HEK293 (cell line): ENCODE results near the gene TMEM178A.

Source experiments
- CTCF ChIA-PET: fragments of 350-600 bp; formaldehyde crosslinking; extraction: SDS; loops from one replicate; lab custom pipeline; 2021; ENCODE audit warnings: antibody characterized with exemption; lab: Yijun Ruan, JAX
- POLR2A ChIA-PET: fragments of 300-600 bp; formaldehyde crosslinking; extraction: SDS; loops from one replicate; lab custom pipeline; 2020; ENCODE audit warnings: antibody characterized with exemption, inconsistent platforms; lab: Yijun Ruan, JAX
- H3K27ac ChIP-seq: fragments of 200-500 bp; sonication (Bioruptor generic); 2 replicates; pipeline ENCODE4 v1.5.1; 2014; ENCODE audit warnings: low read depth, low read length, control low read depth, inconsistent platforms; ENCODE audit errors: extremely low read depth
- H3K36me3 ChIP-seq, 2 experiments: fragments of 200-500 bp in 1 of 2; sonication (Bioruptor generic) in 1 of 2; 1 replicate in 1 of 2; 2 replicates in 1 of 2; pipeline ENCODE4 v1.5.1; 2014 to 2017; ENCODE audit warnings: inconsistent platforms in 2 of 2, low read length in 2 of 2; ENCODE audit not compliant: control insufficient read depth in 2 of 2, insufficient read depth in 1 of 2
- H3K4me1 ChIP-seq: fragments of 200-500 bp; sonication (Bioruptor generic); 2 replicates; pipeline ENCODE4 v1.5.1; 2014; ENCODE audit warnings: mild to moderate bottlenecking, low read length, inconsistent platforms; ENCODE audit not compliant: control insufficient read depth, insufficient read depth
- H3K4me3 ChIP-seq: 2 replicates; pipeline ENCODE4 v1.5.1; 2011; ENCODE audit warnings: low read depth, mild to moderate bottlenecking, control low read depth, low read length, moderate library complexity
- H3K9me3 ChIP-seq: fragments of 200-500 bp; sonication (Bioruptor generic); 2 replicates; pipeline ENCODE4 v1.5.1; 2014; ENCODE audit warnings: low read depth, low read length, inconsistent platforms; ENCODE audit not compliant: control insufficient read depth, insufficient read depth
- GLI2 ChIP-seq: fragments of 450-650 bp; formaldehyde crosslinking; IDR thresholded peaks from 2 replicates; pipeline ENCODE4; 2017; ENCODE audit warnings: missing biosample characterization, missing genetic modification characterization, low read depth, borderline replicate concordance
- GLI4 ChIP-seq: fragments of 450-650 bp; formaldehyde crosslinking; IDR thresholded peaks from 2 replicates; pipeline ENCODE4 v1.5.1; 2016; ENCODE audit warnings: missing biosample characterization, missing genetic modification characterization
- KLF8 ChIP-seq: fragments of 450-650 bp; formaldehyde crosslinking; IDR thresholded peaks from 2 replicates; pipeline ENCODE4 v1.5.1; 2016; ENCODE audit warnings: missing biosample characterization, missing genetic modification characterization
- SP3 ChIP-seq: fragments of 450-650 bp; formaldehyde crosslinking; IDR thresholded peaks from 2 replicates; pipeline ENCODE4 v1.5.1; 2016; ENCODE audit warnings: missing biosample characterization, missing genetic modification characterization
- SP7 ChIP-seq: fragments of 450-650 bp; formaldehyde crosslinking; IDR thresholded peaks from 2 replicates; pipeline ENCODE4 v1.5.1; 2016; ENCODE audit warnings: missing biosample characterization, missing genetic modification characterization
- WT1 ChIP-seq: fragments of 450-650 bp; formaldehyde crosslinking; IDR thresholded peaks from 2 replicates; pipeline ENCODE4 v1.5.1; 2016; ENCODE audit warnings: missing biosample characterization, missing genetic modification characterization
- YY1 ChIP-seq: fragments of 450-650 bp; formaldehyde crosslinking; IDR thresholded peaks from 2 replicates; pipeline ENCODE4 v1.5.1; 2018; ENCODE audit warnings: missing biosample characterization, missing genetic modification characterization
- YY2 ChIP-seq: fragments of 450-650 bp; formaldehyde crosslinking; IDR thresholded peaks from 2 replicates; pipeline ENCODE4 v1.5.1; 2016; ENCODE audit warnings: missing biosample characterization, missing genetic modification characterization
- ZBTB11 ChIP-seq: fragments of 450-650 bp; formaldehyde crosslinking; conservative IDR thresholded peaks from 2 replicates; pipeline ENCODE4 v1.5.1; 2016; ENCODE audit warnings: low read depth, missing biosample characterization, missing genetic modification characterization
- ZBTB26 ChIP-seq: fragments of 450-650 bp; formaldehyde crosslinking; optimal IDR thresholded peaks from 2 replicates; pipeline ENCODE3; 2016; ENCODE audit warnings: missing biosample characterization, mild to moderate bottlenecking, missing genetic modification characterization
- ZBTB7A ChIP-seq: fragments of 450-650 bp; formaldehyde crosslinking; IDR thresholded peaks from 2 replicates; pipeline ENCODE4 v1.5.1; 2016; ENCODE audit warnings: low read depth, missing biosample characterization, missing genetic modification characterization
- ZNF132 ChIP-seq: fragments of 450-650 bp; formaldehyde crosslinking; IDR thresholded peaks from 2 replicates; pipeline ENCODE4 v1.5.1; 2017; ENCODE audit warnings: missing biosample characterization, missing genetic modification characterization, borderline replicate concordance
- ZNF324 ChIP-seq: fragments of 450-650 bp; formaldehyde crosslinking; IDR thresholded peaks from 2 replicates; pipeline ENCODE4 v1.5.1; 2016; ENCODE audit warnings: missing biosample characterization, missing genetic modification characterization
- ZNF501 ChIP-seq: fragments of 450-650 bp; formaldehyde crosslinking; IDR thresholded peaks from 2 replicates; pipeline ENCODE4 v1.5.1; 2016; ENCODE audit warnings: missing biosample characterization, missing genetic modification characterization
- ZNF585B ChIP-seq: fragments of 450-650 bp; formaldehyde crosslinking; IDR thresholded peaks from 2 replicates; pipeline ENCODE4 v1.5.1; 2016; ENCODE audit warnings: missing biosample characterization, missing genetic modification characterization
- ZNF645 ChIP-seq: fragments of 450-650 bp; formaldehyde crosslinking; IDR thresholded peaks from 2 replicates; pipeline ENCODE4; 2016; ENCODE audit warnings: missing biosample characterization, missing genetic modification characterization
- ZNF654 ChIP-seq: fragments of 450-650 bp; formaldehyde crosslinking; IDR thresholded peaks from 2 replicates; pipeline ENCODE4 v1.5.1; 2016; ENCODE audit warnings: low read depth, missing biosample characterization, missing genetic modification characterization
- ZSCAN30 ChIP-seq: fragments of 450-650 bp; IDR thresholded peaks from 2 replicates; pipeline ENCODE4 v1.5.1; 2018; ENCODE audit warnings: missing biosample characterization, mild to moderate bottlenecking, missing genetic modification characterization, moderate library complexity
- ZSCAN4 ChIP-seq: fragments of 450-650 bp; formaldehyde crosslinking; IDR thresholded peaks from 2 replicates; pipeline ENCODE4 v1.5.1; 2017; ENCODE audit warnings: missing biosample characterization, missing genetic modification characterization
- ZSCAN5A ChIP-seq: fragments of 450-650 bp; formaldehyde crosslinking; IDR thresholded peaks from 2 replicates; pipeline ENCODE4 v1.5.1; 2016; ENCODE audit warnings: missing biosample characterization, missing genetic modification characterization
- TF ChIP-seq, protein P1 (sequence below): fragments of 450-650 bp; formaldehyde crosslinking; IDR thresholded peaks from 2 replicates; pipeline ENCODE4 v1.5.1; 2016; ENCODE audit warnings: missing biosample characterization, missing genetic modification characterization
- TF ChIP-seq, protein P2 (sequence below): fragments of 450-650 bp; formaldehyde crosslinking; IDR thresholded peaks from 2 replicates; pipeline ENCODE4 v1.5.1; 2016; ENCODE audit warnings: missing biosample characterization, missing genetic modification characterization

Gene TMEM178A

GRCh38 chr2:39732482-39732881, 66.8 kb downstream of the TMEM178A start:
- Histone ChIP-seq H3K4me3 (no peak overlapping the region), H3K27ac (no peak overlapping the region), H3K9me3 (no peaks in the 10 kb centered on the region), H3K36me3 (peaks cover 2 to 57% of the 10 kb centered on the region in 2 experiments), H3K4me1 (no peaks in the 10 kb centered on the region)
- ChIA-PET CTCF (interaction anchor here (0.6 to 5.4 kb wide), 6 partner anchors 10 to 503 kb away, joined by 3 to 38 read pairs (median 4); no protein-coding TSS in a partner anchor), POLR2A (no interaction called here)
- TF ChIP-seq SP7 (tag by site-specific recombination) (no peak), ZSCAN5A (tag by site-specific recombination) (no peak), KLF8 (no peak), ZSCAN30 (tag by site-specific recombination) (no peak), ZNF654 (tag by site-specific recombination) (no peak), ZBTB7A (tag by site-specific recombination) (no peak), ZNF132 (tag by site-specific recombination) (no peak), ZSCAN4 (tag by site-specific recombination) (no peak), ZBTB11 (tag by site-specific recombination) (no peak), WT1 (tag by site-specific recombination) (no peak)
- TF ChIP-seq, protein P1, sequence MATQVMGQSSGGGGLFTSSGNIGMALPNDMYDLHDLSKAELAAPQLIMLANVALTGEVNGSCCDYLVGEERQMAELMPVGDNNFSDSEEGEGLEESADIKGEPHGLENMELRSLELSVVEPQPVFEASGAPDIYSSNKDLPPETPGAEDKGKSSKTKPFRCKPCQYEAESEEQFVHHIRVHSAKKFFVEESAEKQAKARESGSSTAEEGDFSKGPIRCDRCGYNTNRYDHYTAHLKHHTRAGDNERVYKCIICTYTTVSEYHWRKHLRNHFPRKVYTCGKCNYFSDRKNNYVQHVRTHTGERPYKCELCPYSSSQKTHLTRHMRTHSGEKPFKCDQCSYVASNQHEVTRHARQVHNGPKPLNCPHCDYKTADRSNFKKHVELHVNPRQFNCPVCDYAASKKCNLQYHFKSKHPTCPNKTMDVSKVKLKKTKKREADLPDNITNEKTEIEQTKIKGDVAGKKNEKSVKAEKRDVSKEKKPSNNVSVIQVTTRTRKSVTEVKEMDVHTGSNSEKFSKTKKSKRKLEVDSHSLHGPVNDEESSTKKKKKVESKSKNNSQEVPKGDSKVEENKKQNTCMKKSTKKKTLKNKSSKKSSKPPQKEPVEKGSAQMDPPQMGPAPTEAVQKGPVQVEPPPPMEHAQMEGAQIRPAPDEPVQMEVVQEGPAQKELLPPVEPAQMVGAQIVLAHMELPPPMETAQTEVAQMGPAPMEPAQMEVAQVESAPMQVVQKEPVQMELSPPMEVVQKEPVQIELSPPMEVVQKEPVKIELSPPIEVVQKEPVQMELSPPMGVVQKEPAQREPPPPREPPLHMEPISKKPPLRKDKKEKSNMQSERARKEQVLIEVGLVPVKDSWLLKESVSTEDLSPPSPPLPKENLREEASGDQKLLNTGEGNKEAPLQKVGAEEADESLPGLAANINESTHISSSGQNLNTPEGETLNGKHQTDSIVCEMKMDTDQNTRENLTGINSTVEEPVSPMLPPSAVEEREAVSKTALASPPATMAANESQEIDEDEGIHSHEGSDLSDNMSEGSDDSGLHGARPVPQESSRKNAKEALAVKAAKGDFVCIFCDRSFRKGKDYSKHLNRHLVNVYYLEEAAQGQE, result no peak

- Histone ChIP-seq H3K9me3 (no peaks in the 10 kb centered on the region), H3K4me3 (no peak overlapping the region), H3K27ac (no peak overlapping the region), H3K4me1 (no peaks in the 10 kb centered on the region), H3K36me3 (peaks cover 9 to 63% of the 10 kb centered on the region in 2 experiments)
- POLR2A ChIA-PET, result no interaction called here
- CTCF ChIA-PET, result interaction anchor here (0.6 to 5.4 kb wide), 7 partner anchors 9 to 503 kb away, joined by 3 to 38 read pairs (median 3); no protein-coding TSS in a partner anchor
- TF ChIP-seq ZBTB26 (tag by site-specific recombination) (no peak), ZNF324 (tag by site-specific recombination) (no peak), ZNF645 (tag by site-specific recombination) (no peak), GLI2 (no peak), YY2 (tag by site-specific recombination) (no peak), YY1 (no peak), GLI4 (tag by site-specific recombination) (no peak), SP3 (no peak), ZNF501 (tag by site-specific recombination) (no peak), ZNF585B (tag by site-specific recombination) (no peak)
- TF ChIP-seq, protein P2, sequence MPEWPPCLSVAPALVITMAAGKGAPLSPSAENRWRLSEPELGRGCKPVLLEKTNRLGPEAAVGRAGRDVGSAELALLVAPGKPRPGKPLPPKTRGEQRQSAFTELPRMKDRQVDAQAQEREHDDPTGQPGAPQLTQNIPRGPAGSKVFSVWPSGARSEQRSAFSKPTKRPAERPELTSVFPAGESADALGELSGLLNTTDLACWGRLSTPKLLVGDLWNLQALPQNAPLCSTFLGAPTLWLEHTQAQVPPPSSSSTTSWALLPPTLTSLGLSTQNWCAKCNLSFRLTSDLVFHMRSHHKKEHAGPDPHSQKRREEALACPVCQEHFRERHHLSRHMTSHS (tag by site-specific recombination), result no peak
Observed at GRCh38 chr2:39733070-39733674, 67.5 kb downstream of the TMEM178A start.
